ENCODE results near the gene RHBDF1. TPM values are rescaled to one million over a fixed set of nuclear protein-coding genes. Genes with fewer than 3 reads are reported as not detected.
A peak's percentile ranks its signal among the peaks of the same experiment; 100 is the strongest.

Gene RHBDF1
- total and polyA plus RNA-seq, 12 donors, result 18.5 to 89.8 (median 24.7) TPM

GRCh38 chr16:114327-114726 is 41.9 kb upstream of the RHBDF1 start:
- Histone ChIP-seq H3K27me3 (no peaks in the 10 kb centered on the region), H3K9me3 (no peaks in the 10 kb centered on the region), H3K4me3 (no peak overlapping the region), H3K36me3 (peaks cover 0 to 84% (median 31%) of the 10 kb centered on the region in 9 donors), H3K27ac (no peak overlapping the region), H3K4me1 (peaks cover 0 to 12% (median 0%) of the 10 kb centered on the region in 9 donors)
- no peak for TF ChIP-seq CTCF (IDR thresholded peaks at IDR 0.05)
- intact Hi-C loops (cut with DNase I), result no loop called here
- DNase-seq, result no peak
- no peak for ATAC-seq
- 94 to 95% methylated on average over 2 of the region's 2 CpGs for whole genome bisulfite sequencing, 2 donors

- Histone ChIP-seq H3K4me1 (peaks cover 0 to 12% (median 0%) of the 10 kb centered on the region in 9 donors), H3K4me3 (no peak overlapping the region), H3K27me3 (no peaks in the 10 kb centered on the region), H3K36me3 (peaks cover 0 to 93% (median 36%) of the 10 kb centered on the region in 9 donors), H3K27ac (no peak overlapping the region), H3K9me3 (no peaks in the 10 kb centered on the region)
- no peak for ATAC-seq
- DNase-seq, result no peak
- TF ChIP-seq CTCF (IDR thresholded peaks at IDR 0.05), result no peak
- 94 to 95% methylated on average over 21 of the region's 21 CpGs for WGBS, 2 donors
- intact Hi-C loops (cut with DNase I), result no loop called here
Observed at GRCh38 chr16:112153-112840, 39.9 kb upstream of the RHBDF1 start.

GRCh38 chr16:106623-107324 is 34.3 kb upstream of the RHBDF1 start:
- no peak overlapping the region for H3K4me3 ChIP-seq
- H3K36me3 ChIP-seq, result peaks cover 0 to 70% (median 24%) of the 10 kb centered on the region in 9 donors
- ATAC-seq, result peak in 4 of 8 donors; percentile 24 to 57 (median 46)
- peak; percentile 70 to 88 (median 82) for TF ChIP-seq CTCF (IDR thresholded peaks at IDR 0.05)
- H3K27me3 ChIP-seq, result no peaks in the 10 kb centered on the region
- 32% methylated on average over 6 of the region's 6 CpGs for WGBS, 2 donors
- no peaks in the 10 kb centered on the region for H3K9me3 ChIP-seq
- peaks cover 0 to 27% (median 17%) of the 10 kb centered on the region in 9 donors for H3K4me1 ChIP-seq
- intact Hi-C loops (cut with DNase I), result loop anchor here in 8 of 10 donors (1.0 to 5.0 kb wide), 5 partner anchors 74 to 256 kb away; partner anchors contain the start of gene HBQ1 (in 6 of the 8)
- peak in 1 of 2 donors; percentile 53 for DNase-seq
- H3K27ac ChIP-seq, result no peak overlapping the region

GRCh38 chr16:105521-105920 is 33.1 kb upstream of the RHBDF1 start:
- H3K27ac ChIP-seq, result no peak overlapping the region
- intact Hi-C loops (cut with DNase I), result loop anchor here in 6 of 10 donors (5.0 kb wide), 2 partner anchors 77 to 257 kb away; partner anchors contain the start of gene HBQ1 (in 3 of the 6)
- no peaks in the 10 kb centered on the region for H3K9me3 ChIP-seq
- peaks cover 0 to 58% (median 13%) of the 10 kb centered on the region in 9 donors for H3K36me3 ChIP-seq
- no peak overlapping the region for H3K4me3 ChIP-seq
- H3K4me1 ChIP-seq, result peaks cover 9 to 37% (median 27%) of the 10 kb centered on the region in 9 donors
- ATAC-seq (no peak), DNase-seq (no peak)
- WGBS, 2 donors, result 90 to 93% methylated on average over 6 of the region's 6 CpGs
- H3K27me3 ChIP-seq, result no peaks in the 10 kb centered on the region
- no peak for TF ChIP-seq CTCF (IDR thresholded peaks at IDR 0.05)
